CD4-positive, alpha-beta T cell (primary cell): ENCODE data around the gene TP53RK. TPM values are rescaled to one million over a fixed set of nuclear protein-coding genes. Genes with fewer than 3 reads are reported as not detected.

ENCODE experiments used
- ATAC-seq: fragments of 200-7000 bp; cut with Tn5 transposase; one replicate; pipeline ENCODE4 v1.10.0; 2022; ENCODE audit warnings: mild to moderate bottlenecking; ENCODE audit not compliant: poor library complexity
- CTCF ChIA-PET: fragments of 350-600 bp; sonication (Branson Sonifier 250); formaldehyde crosslinking; loops from one replicate; lab custom pipeline; 2021; ENCODE audit warnings: antibody characterized with exemption, inconsistent platforms; lab: Charles Lee
- POLR2A ChIA-PET: fragments of 350-600 bp; sonication (Branson Sonifier 250); formaldehyde crosslinking; loops from one replicate; lab custom pipeline; 2021; ENCODE audit warnings: antibody characterized with exemption, inconsistent platforms; lab: Charles Lee
- DNase-seq, 14 experiments: peaks; one replicate each; pipeline ENCODE4 v3.0.0-alpha.2; 2013 to 2020; ENCODE audit warnings: mixed read lengths in 2 of 14
- H3K27ac ChIP-seq, 2 donors: one replicate each; pipeline versions ENCODE4 v1.5.1 to v1.7.0; 2013; ENCODE audit warnings: low read length in 2 of 2, low read depth in 1 of 2, mild to moderate bottlenecking in 1 of 2
- H3K27me3 ChIP-seq, 2 experiments: 1 replicate in 1 of 2; 2 replicates in 1 of 2; pipeline versions ENCODE4 v1.6.1 to v1.7.0; 2013; ENCODE audit warnings: low read length in 2 of 2, control low read depth in 1 of 2, mild to moderate bottlenecking in 1 of 2, moderate library complexity in 1 of 2; ENCODE audit not compliant: insufficient read depth in 2 of 2, control insufficient read depth in 1 of 2
- H3K36me3 ChIP-seq: one replicate; pipeline ENCODE4 v1.6.1; 2013; ENCODE audit warnings: low read length, control low read depth; ENCODE audit not compliant: insufficient read depth
- H3K4me1 ChIP-seq: one replicate; pipeline ENCODE4 v1.6.1; 2013; ENCODE audit warnings: low read length, control low read depth; ENCODE audit not compliant: insufficient read depth
- H3K4me3 ChIP-seq: one replicate; pipeline ENCODE4 v1.5.1; 2013; ENCODE audit warnings: mild to moderate bottlenecking, low read length, moderate library complexity
- H3K9me3 ChIP-seq, 2 experiments: 1 replicate in 1 of 2; 2 replicates in 1 of 2; pipeline versions ENCODE4 v1.6.1 to v1.7.0; 2013; ENCODE audit warnings: low read length in 2 of 2, mild to moderate bottlenecking in 2 of 2, control low read depth in 1 of 2, moderate library complexity in 1 of 2; ENCODE audit not compliant: control insufficient read depth in 1 of 2, insufficient read depth in 1 of 2
- H3K27ac Mint-ChIP-seq: one replicate; pipeline ENCODE4 v1.8.0; 2020; ENCODE audit warnings: mixed read lengths
- H3K27me3 Mint-ChIP-seq: one replicate; pipeline ENCODE4 v1.8.0; 2021; ENCODE audit warnings: mixed read lengths
- H3K36me3 Mint-ChIP-seq: one replicate; pipeline ENCODE4 v1.8.0; 2021; ENCODE audit warnings: low read depth, mixed read lengths
- H3K4me1 Mint-ChIP-seq: one replicate; pipeline ENCODE4 v1.8.0; 2021; ENCODE audit warnings: low read depth, mixed read lengths
- H3K4me3 Mint-ChIP-seq: one replicate; pipeline ENCODE4 v1.8.0; 2020; ENCODE audit warnings: mild to moderate bottlenecking, mixed read lengths
- H3K9me3 Mint-ChIP-seq: one replicate; pipeline ENCODE4 v1.8.0; 2020; ENCODE audit warnings: mixed read lengths
- CTCF ChIP-seq: fragments of 200-600 bp; IDR thresholded peaks from one replicate; pipeline ENCODE4 v1.8.0; 2022; ENCODE audit warnings: antibody characterized with exemption, mild to moderate bottlenecking
- intact Hi-C, 2 experiments: fragments of 100-400 bp; cut with DNase I in 1 of 2; cut with micrococcal nuclease in 1 of 2; formaldehyde crosslinking; loops; one replicate each; pipeline versions ENCODE4 v1.15.1 to v1.9.0; 2023 to 2025; cut with DNase I, micrococcal nuclease
- total RNA-seq, 174 experiments: library from RNA in 2 of 174; stranded (reverse) in 2 of 174; gene quantifications; one replicate each; pipeline ENCODE4 v1.2.3 and lab custom pipeline; 2021 to 2026

Gene TP53RK
- total RNA-seq, 2 experiments from 2014 or later, result 3.9 to 4.5 TPM

- intact Hi-C loops, result no loop called here
- POLR2A ChIA-PET, result no interaction called here
- CTCF ChIA-PET, result no interaction called here
- no peak for ATAC-seq
- no peak overlapping the region for H3K27ac Mint-ChIP-seq
- Histone ChIP-seq H3K9me3 (peaks cover 0 to 8% of the 10 kb centered on the region in 2 experiments), H3K27ac (no peak overlapping the region), H3K4me3 (no peak overlapping the region), H3K36me3 (no peaks in the 10 kb centered on the region), H3K27me3 (peaks cover 10 to 31% of the 10 kb centered on the region in 2 experiments), H3K4me1 (no peaks in the 10 kb centered on the region)
- H3K36me3 Mint-ChIP-seq, result no peaks in the 10 kb centered on the region
- TF ChIP-seq CTCF, result no peak
- peaks cover 63% of the 10 kb centered on the region for H3K27me3 Mint-ChIP-seq
- peaks cover 3% of the 10 kb centered on the region for H3K9me3 Mint-ChIP-seq
- H3K4me3 Mint-ChIP-seq, result no peak overlapping the region
- no peaks in the 10 kb centered on the region for H3K4me1 Mint-ChIP-seq
- no peak for DNase-seq
Observed at GRCh38 chr20:46703435-46703834, 14.2 kb upstream of the TP53RK start.

GRCh38 chr20:46702447-46703203 lies 13.4 kb upstream of the TP53RK start:
- Histone ChIP-seq H3K36me3 (no peaks in the 10 kb centered on the region), H3K27ac (no peak overlapping the region), H3K4me1 (no peaks in the 10 kb centered on the region), H3K27me3 (peaks cover 3 to 24% of the 10 kb centered on the region in 2 experiments), H3K9me3 (peaks cover 0 to 8% of the 10 kb centered on the region in 2 experiments), H3K4me3 (no peak overlapping the region)
- POLR2A ChIA-PET, result no interaction called here
- H3K9me3 Mint-ChIP-seq, result peaks cover 3% of the 10 kb centered on the region
- H3K4me3 Mint-ChIP-seq, result no peak overlapping the region
- H3K4me1 Mint-ChIP-seq, result no peaks in the 10 kb centered on the region
- ATAC-seq (no peak), DNase-seq (no peak)
- TF ChIP-seq CTCF, result no peak
- no peak overlapping the region for H3K27ac Mint-ChIP-seq
- CTCF ChIA-PET, result no interaction called here
- intact Hi-C loops, result no loop called here
- H3K27me3 Mint-ChIP-seq, result peaks cover 60% of the 10 kb centered on the region
- no peaks in the 10 kb centered on the region for H3K36me3 Mint-ChIP-seq

- intact Hi-C loops, result no loop called here
- Histone ChIP-seq H3K27me3 (peaks cover 0 to 21% of the 10 kb centered on the region in 2 experiments), H3K27ac (no peak overlapping the region), H3K36me3 (no peaks in the 10 kb centered on the region), H3K9me3 (peaks cover 0 to 8% of the 10 kb centered on the region in 2 experiments), H3K4me1 (no peaks in the 10 kb centered on the region), H3K4me3 (no peak overlapping the region)
- POLR2A ChIA-PET, result no interaction called here
- Mint-ChIP-seq H3K4me1 (no peaks in the 10 kb centered on the region), H3K9me3 (peaks cover 3% of the 10 kb centered on the region), H3K4me3 (no peak overlapping the region), H3K36me3 (no peaks in the 10 kb centered on the region), H3K27me3 (peaks cover 58% of the 10 kb centered on the region), H3K27ac (no peak overlapping the region)
- no peak for TF ChIP-seq CTCF
- no peak for DNase-seq
- no peak for ATAC-seq
- CTCF ChIA-PET, result no interaction called here
Observed at GRCh38 chr20:46701986-46702385, 12.7 kb upstream of the TP53RK start.
